Natural killer cell (primary cell): ENCODE measurements around the gene CEP70. TPM values are rescaled to one million over a fixed set of nuclear protein-coding genes. Genes with fewer than 3 reads are reported as not detected.

Experiments used
- ATAC-seq, 3 donors: fragments of 150-1000 bp in 2 of 3; fragments of 200-7000 bp in 1 of 3; cut with Tn5 transposase; 1 replicate in 1 of 3; 2 replicates in 2 of 3; pipeline ENCODE4 v1.10.0; 2021; ENCODE audit warnings: mild to moderate bottlenecking in 2 of 3, moderate library complexity in 2 of 3
- DNase-seq, 2 donors: peaks; one replicate each; pipeline versions ENCODE4 v3.0.0 to v3.0.0-alpha.2; 2013 to 2021; ENCODE audit warnings: mixed read lengths in 1 of 2
- H3K27ac ChIP-seq: one replicate; pipeline ENCODE4 v1.5.1; 2013; ENCODE audit warnings: mild to moderate bottlenecking, low read length
- H3K27me3 ChIP-seq: one replicate; pipeline ENCODE4 v1.6.1; 2013; ENCODE audit warnings: low read length; ENCODE audit not compliant: control insufficient read depth, insufficient read depth
- H3K36me3 ChIP-seq: one replicate; pipeline ENCODE4 v1.6.1; 2013; ENCODE audit warnings: low read length; ENCODE audit not compliant: control insufficient read depth, insufficient read depth
- H3K4me1 ChIP-seq: one replicate; pipeline ENCODE4 v1.6.1; 2013; ENCODE audit warnings: low read length; ENCODE audit not compliant: control insufficient read depth, insufficient read depth
- H3K4me3 ChIP-seq: one replicate; pipeline ENCODE4 v1.5.1; 2013; ENCODE audit warnings: low read length
- H3K9me3 ChIP-seq: one replicate; pipeline ENCODE4 v1.6.1; 2013; ENCODE audit warnings: low read length; ENCODE audit not compliant: control insufficient read depth, insufficient read depth
- H3K27ac Mint-ChIP-seq, 2 donors: one replicate each; pipeline ENCODE4 v1.8.0; 2022; ENCODE audit warnings: mild to moderate bottlenecking in 2 of 2, mixed read lengths in 2 of 2, moderate library complexity in 1 of 2
- H3K27me3 Mint-ChIP-seq, 2 donors: one replicate each; pipeline ENCODE4 v1.8.0; 2022; ENCODE audit warnings: low read depth in 2 of 2, mixed read lengths in 2 of 2
- H3K36me3 Mint-ChIP-seq: one replicate; pipeline ENCODE4 v1.8.0; 2022; ENCODE audit warnings: mixed read lengths
- H3K4me1 Mint-ChIP-seq, 2 donors: one replicate each; pipeline ENCODE4 v1.8.0; 2022; ENCODE audit warnings: mixed read lengths in 2 of 2
- H3K4me3 Mint-ChIP-seq: one replicate; pipeline ENCODE4 v1.8.0; 2022; ENCODE audit warnings: mild to moderate bottlenecking, moderate library complexity, mixed read lengths
- H3K9me3 Mint-ChIP-seq, 2 donors: one replicate each; pipeline ENCODE4 v1.8.0; 2022; ENCODE audit warnings: mixed read lengths in 2 of 2
- WGBS: methylation state at CpG from one replicate; pipeline ENCODE4 v1.1.7; 2013; ENCODE audit warnings: missing lambda C conversion rate; ENCODE audit not compliant: insufficient coverage; 5-methylcytosine and 5-hydroxymethylcytosine counted together
- intact Hi-C: fragments of 100-400 bp; cut with micrococcal nuclease; formaldehyde crosslinking; loops from one replicate; pipeline ENCODE4 v1.14.2; 2022
- total RNA-seq, 4 donors: library from RNA; stranded (reverse); fragments of 120-200 nt in 1 of 4; gene quantifications; one replicate each; pipeline versions ENCODE4 v1.2.3 to v1.2.4, GENCODE V29; 2013 to 2022
- TF ChIP-seq, protein P1 (sequence below): fragments of 200-600 bp; IDR thresholded peaks from one replicate; pipeline ENCODE4 v1.8.0; 2022; ENCODE audit warnings: antibody characterized with exemption

CEP70 gene
- total RNA-seq, 3 donors from 2014 or later (not counting 1 experiment from before 2014, with no cell fraction given), result 17.0 to 23.9 (median 22.7) TPM

DNA sequence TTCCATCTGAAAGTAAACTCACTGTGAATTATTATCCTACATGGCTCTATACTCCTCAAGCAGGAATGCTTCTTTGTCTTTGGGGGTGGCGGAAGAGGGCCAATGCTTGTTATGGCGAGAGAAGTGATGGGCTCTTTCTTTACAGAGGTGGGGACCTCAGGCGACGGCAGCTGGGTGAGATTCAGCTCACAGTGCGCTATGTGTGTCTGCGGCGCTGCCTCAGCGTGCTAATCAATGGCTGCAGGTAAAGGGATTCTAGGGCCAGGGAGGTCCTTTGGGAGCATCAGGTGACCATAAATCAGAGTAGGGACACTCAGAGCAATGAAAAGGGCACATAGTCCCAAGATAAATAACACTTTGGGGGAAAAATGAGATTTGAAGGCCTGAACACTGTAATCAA, 120.7 kb downstream of the CEP70 start:
- Histone ChIP-seq H3K9me3 (no peaks in the 10 kb centered on the region), H3K36me3 (no peaks in the 10 kb centered on the region), H3K4me1 (no peaks in the 10 kb centered on the region), H3K4me3 (no peak overlapping the region), H3K27ac (no peak overlapping the region), H3K27me3 (no peaks in the 10 kb centered on the region)
- no peak for ATAC-seq
- H3K36me3 Mint-ChIP-seq, result no peaks in the 10 kb centered on the region
- no peak overlapping the region for H3K27ac Mint-ChIP-seq
- intact Hi-C loops, result no loop called here
- H3K4me3 Mint-ChIP-seq, result no peak overlapping the region
- no peaks in the 10 kb centered on the region for H3K4me1 Mint-ChIP-seq
- 97% methylated on average over 8 of the region's 8 CpGs for WGBS
- H3K9me3 Mint-ChIP-seq, result no peaks in the 10 kb centered on the region
- H3K27me3 Mint-ChIP-seq, result no peaks in the 10 kb centered on the region
- no peak for DNase-seq
- TF ChIP-seq, protein P1, sequence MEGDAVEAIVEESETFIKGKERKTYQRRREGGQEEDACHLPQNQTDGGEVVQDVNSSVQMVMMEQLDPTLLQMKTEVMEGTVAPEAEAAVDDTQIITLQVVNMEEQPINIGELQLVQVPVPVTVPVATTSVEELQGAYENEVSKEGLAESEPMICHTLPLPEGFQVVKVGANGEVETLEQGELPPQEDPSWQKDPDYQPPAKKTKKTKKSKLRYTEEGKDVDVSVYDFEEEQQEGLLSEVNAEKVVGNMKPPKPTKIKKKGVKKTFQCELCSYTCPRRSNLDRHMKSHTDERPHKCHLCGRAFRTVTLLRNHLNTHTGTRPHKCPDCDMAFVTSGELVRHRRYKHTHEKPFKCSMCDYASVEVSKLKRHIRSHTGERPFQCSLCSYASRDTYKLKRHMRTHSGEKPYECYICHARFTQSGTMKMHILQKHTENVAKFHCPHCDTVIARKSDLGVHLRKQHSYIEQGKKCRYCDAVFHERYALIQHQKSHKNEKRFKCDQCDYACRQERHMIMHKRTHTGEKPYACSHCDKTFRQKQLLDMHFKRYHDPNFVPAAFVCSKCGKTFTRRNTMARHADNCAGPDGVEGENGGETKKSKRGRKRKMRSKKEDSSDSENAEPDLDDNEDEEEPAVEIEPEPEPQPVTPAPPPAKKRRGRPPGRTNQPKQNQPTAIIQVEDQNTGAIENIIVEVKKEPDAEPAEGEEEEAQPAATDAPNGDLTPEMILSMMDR, result no peak

DNA sequence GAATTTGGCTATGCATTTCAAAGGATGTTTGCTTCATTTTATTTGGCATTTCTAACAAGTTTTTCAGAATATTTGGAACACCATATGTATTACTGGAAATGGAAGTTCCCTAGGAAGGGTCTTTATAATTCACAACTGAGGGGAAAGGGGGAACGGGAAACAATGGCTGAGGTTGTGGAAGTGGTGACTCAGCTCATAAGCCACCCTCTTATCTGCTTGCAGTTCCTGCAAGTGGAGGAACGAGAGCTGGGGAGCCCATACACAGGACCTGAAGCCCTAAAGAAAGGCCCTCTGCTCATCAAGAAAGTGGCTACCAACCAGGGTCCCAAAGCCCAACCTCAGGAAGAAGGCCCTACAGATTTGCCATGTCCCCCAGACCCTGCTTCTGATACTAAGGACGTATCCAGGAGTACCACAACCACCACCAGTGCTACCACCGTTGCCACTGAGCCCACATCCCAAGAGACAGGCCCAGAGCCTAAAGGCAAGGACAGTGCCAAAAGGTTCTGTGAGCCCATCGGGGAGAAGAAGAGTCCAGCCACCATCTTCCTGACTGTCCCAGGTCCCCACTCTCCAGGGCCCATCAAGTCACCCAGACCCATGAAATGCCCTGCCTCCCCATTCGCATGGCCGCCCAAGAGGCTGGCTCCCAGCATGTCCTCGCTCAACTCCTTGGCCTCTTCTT, 121.8 kb downstream of the CEP70 start:
- Histone ChIP-seq H3K27me3 (no peaks in the 10 kb centered on the region), H3K4me1 (no peaks in the 10 kb centered on the region), H3K4me3 (no peak overlapping the region), H3K27ac (no peak overlapping the region), H3K9me3 (no peaks in the 10 kb centered on the region), H3K36me3 (no peaks in the 10 kb centered on the region)
- Mint-ChIP-seq H3K4me1 (no peaks in the 10 kb centered on the region), H3K27ac (no peak overlapping the region), H3K4me3 (no peak overlapping the region), H3K27me3 (peaks cover 0 to 3% of the 10 kb centered on the region in 2 donors), H3K36me3 (no peaks in the 10 kb centered on the region), H3K9me3 (no peaks in the 10 kb centered on the region)
- TF ChIP-seq, protein P1, result no peak
- 91% methylated on average over 8 of the region's 8 CpGs for WGBS
- no peak for DNase-seq
- intact Hi-C loops, result no loop called here
- ATAC-seq, result no peak

DNA sequence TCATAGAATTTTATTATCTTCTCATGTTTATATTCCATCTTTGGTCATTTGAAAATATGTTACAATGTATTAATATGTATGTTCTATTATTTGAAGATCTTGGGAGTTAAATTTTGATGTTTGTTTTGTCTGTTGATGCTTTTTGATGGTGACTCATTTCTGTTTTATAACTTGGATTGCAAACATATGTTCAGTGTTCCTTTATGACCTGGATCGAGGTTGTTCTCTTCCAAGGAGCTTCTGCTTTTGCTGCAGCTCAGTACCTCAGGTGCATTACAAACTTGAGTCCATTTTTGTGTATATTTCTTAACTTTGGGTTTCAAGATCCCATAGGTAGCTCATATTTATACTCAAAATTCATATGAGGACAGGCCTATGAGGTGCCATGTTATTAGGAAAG, 122.6 kb downstream of the CEP70 start:
- no peak overlapping the region for H3K4me3 ChIP-seq
- TF ChIP-seq, protein P1, result no peak
- peaks cover 0 to 3% of the 10 kb centered on the region in 2 donors for H3K27me3 Mint-ChIP-seq
- no peak overlapping the region for H3K27ac Mint-ChIP-seq
- H3K9me3 ChIP-seq, result no peaks in the 10 kb centered on the region
- intact Hi-C loops, result no loop called here
- ATAC-seq (no peak), DNase-seq (no peak)
- no peak overlapping the region for H3K27ac ChIP-seq
- H3K9me3 Mint-ChIP-seq, result no peaks in the 10 kb centered on the region
- WGBS, result 81% methylated on average over 1 of the region's 1 CpG
- H3K4me1 Mint-ChIP-seq, result no peaks in the 10 kb centered on the region
- H3K4me3 Mint-ChIP-seq, result no peak overlapping the region
- H3K4me1 ChIP-seq, result no peaks in the 10 kb centered on the region
- H3K27me3 ChIP-seq, result no peaks in the 10 kb centered on the region
- H3K36me3 ChIP-seq, result no peaks in the 10 kb centered on the region
- H3K36me3 Mint-ChIP-seq, result no peaks in the 10 kb centered on the region

DNA sequence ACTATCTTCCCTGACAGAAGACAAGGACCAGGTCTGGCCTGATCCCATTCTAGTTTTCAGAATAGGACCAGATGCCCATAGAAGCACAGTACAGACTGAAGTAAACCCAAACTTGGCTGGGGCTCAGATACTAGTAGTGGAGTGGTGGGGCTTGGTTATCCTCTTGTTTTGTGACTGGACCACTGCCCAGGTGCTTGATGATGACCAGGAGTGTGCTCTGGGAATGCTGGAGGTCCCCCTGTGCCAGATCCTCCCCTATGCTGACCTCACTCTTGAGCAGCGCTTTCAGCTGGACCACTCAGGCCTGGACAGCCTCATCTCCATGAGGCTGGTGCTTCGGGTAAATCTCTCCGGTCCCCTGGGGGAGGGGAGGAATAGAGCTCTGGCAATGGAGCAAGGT, 123.4 kb downstream of the CEP70 start:
- Histone ChIP-seq H3K4me1 (no peaks in the 10 kb centered on the region), H3K9me3 (no peaks in the 10 kb centered on the region), H3K4me3 (no peak overlapping the region), H3K36me3 (no peaks in the 10 kb centered on the region), H3K27ac (no peak overlapping the region), H3K27me3 (no peaks in the 10 kb centered on the region)
- TF ChIP-seq, protein P1, result no peak
- Mint-ChIP-seq H3K9me3 (no peaks in the 10 kb centered on the region), H3K27ac (no peak overlapping the region), H3K4me1 (no peaks in the 10 kb centered on the region), H3K27me3 (peaks cover 0 to 3% of the 10 kb centered on the region in 2 donors), H3K4me3 (no peak overlapping the region), H3K36me3 (no peaks in the 10 kb centered on the region)
- WGBS, result 90% methylated on average over 3 of the region's 3 CpGs
- ATAC-seq (no peak), DNase-seq (no peak)
- intact Hi-C loops, result no loop called here
